GM13977 (cell line): ENCODE measurements around the gene RAET1E.
"Not testable (repeated sequence)": the region's sequence is repeated elsewhere in the genome, so short reads cannot be mapped to it uniquely, and the experiment has no call there.

ENCODE experiments used
- DNase-seq: peaks from one replicate; pipeline ENCODE4 v3.0.0; 2012; ENCODE audit warnings: low spot score
- CTCF ChIP-seq: IDR thresholded peaks from 2 replicates; pipeline ENCODE4 v1.5.1; 2012; ENCODE audit warnings: mild to moderate bottlenecking, control low read depth; ENCODE audit not compliant: insufficient read depth; ENCODE audit errors: extremely low read depth, missing control alignments
- in situ Hi-C: fragments of 300-500 bp; cut with MboI; formaldehyde crosslinking; loops from one replicate; pipeline ENCODE4 v1.12.0; 2022; ENCODE audit warnings: low sequenced_read_pairs, low pct_unique_long_range_greater_than_20kb, mixed read lengths, inconsistent platforms; ENCODE audit not compliant: unreplicated experiment

The RAET1E gene

GRCh38 chr6:149921361-149921760 lies 23.4 kb upstream of the RAET1E start:
- DNase-seq: no peak
- in situ Hi-C loops: loop anchor here (5.0 kb wide), 1 partner anchor 101 kb away; no protein-coding TSS in a partner anchor
- no peak for TF ChIP-seq CTCF

GRCh38 chr6:149919834-149920225 lies 21.9 kb upstream of the RAET1E start:
- DNase-seq: no peak
- TF ChIP-seq CTCF: no peak
- in situ Hi-C loops: loop anchor here (5.0 kb wide), 1 partner anchor 102 kb away; no protein-coding TSS in a partner anchor

- in situ Hi-C loops, DNase-seq: not testable (repeated sequence)
These were observed 21.4 kb upstream of the RAET1E start for GRCh38 chr6:149919126-149919833.

- TF ChIP-seq CTCF: no peak
- in situ Hi-C loops: no loop called here
- no peak for DNase-seq
These were observed 20.4 kb upstream of the RAET1E start for GRCh38 chr6:149918151-149918905.

GRCh38 chr6:149917679-149918078 lies 19.8 kb upstream of the RAET1E start:
- in situ Hi-C loops: no loop called here
- no peak for DNase-seq
- no peak for TF ChIP-seq CTCF

- no peak for TF ChIP-seq CTCF
- in situ Hi-C loops: no loop called here
- DNase-seq: no peak
These were observed 18.3 kb upstream of the RAET1E start for GRCh38 chr6:149915970-149916865.
